HepG2 (cell line): ENCODE measurements around the gene LINC00237. TPM values are rescaled to one million over a fixed set of nuclear protein-coding genes. Genes with fewer than 3 reads are reported as not detected.

ENCODE experiments used
- ATAC-seq: fragments of 200-7000 bp; cut with Tn5 transposase; 3 replicates; pipeline ENCODE4 v1.9.1; 2020; ENCODE audit warnings: mild to moderate bottlenecking, moderate library complexity
- BruUV-seq: library from RNA; stranded (reverse); fragments of 400-500 nt; replicated peaks from 2 replicates; lab custom pipeline; 2021; lab: Mats Ljungman, UMichigan
- CTCF ChIA-PET: fragments of 300-600 bp; formaldehyde crosslinking; extraction: SDS; loops from one replicate; lab custom pipeline; 2021; ENCODE audit warnings: low total read pairs, inconsistent platforms, low intra/inter-chr PET ratio; lab: Yijun Ruan, JAX
- POLR2A ChIA-PET: fragments of 350-600 bp; sonication (Branson Sonifier 250); formaldehyde crosslinking; loops from one replicate; lab custom pipeline; 2020; ENCODE audit warnings: antibody characterized with exemption, inconsistent platforms; lab: Yijun Ruan, JAX
- DNase-seq: peaks from one replicate; pipeline ENCODE4 v3.0.0-alpha.2; 2015; ENCODE audit warnings: low spot score
- FAIRE-seq: peaks from 3 replicates; lab custom pipeline; 2011; peaks lifted over from hg19 to GRCh38; lab: Jason Lieb, UNC
- H2AFZ ChIP-seq: one replicate; pipeline ENCODE4 v1.6.1; 2011; ENCODE audit warnings: low read length, inconsistent platforms
- H3K27ac ChIP-seq: fragments of 300-600 bp; 3 replicates; pipeline ENCODE4 v1.8.0; 2011; ENCODE audit warnings: mixed run types, mild to moderate bottlenecking, mixed read lengths, low read length, inconsistent platforms; ENCODE audit not compliant: insufficient read depth; ENCODE audit errors: extremely low read length
- H3K27me3 ChIP-seq, 2 experiments: fragments of 200-600 bp in 1 of 2; 2 replicates in 1 of 2; 3 replicates in 1 of 2; pipeline versions ENCODE4 v1.6.0 to v1.8.0; 2011; ENCODE audit warnings: low read length in 2 of 2, mild to moderate bottlenecking in 2 of 2, moderate library complexity in 2 of 2, inconsistent platforms in 1 of 2; ENCODE audit not compliant: insufficient read depth in 2 of 2, control insufficient read depth in 1 of 2
- H3K36me3 ChIP-seq, 2 experiments: fragments of 200-600 bp in 1 of 2; replicated peaks in 1 of 2; 2 replicates in 1 of 2; 3 replicates in 1 of 2; pipeline versions ENCODE4 v1.5.1 to v1.8.0; 2011; ENCODE audit warnings: low read length in 2 of 2, inconsistent platforms in 1 of 2; ENCODE audit not compliant: insufficient read depth in 2 of 2, control insufficient read depth in 1 of 2
- H3K4me1 ChIP-seq: 2 replicates; pipeline ENCODE4 v1.5.1; 2012; ENCODE audit warnings: low read length, inconsistent platforms; ENCODE audit not compliant: insufficient read depth
- H3K4me2 ChIP-seq: 2 replicates; pipeline ENCODE4 v1.6.0; 2011; ENCODE audit warnings: low read depth, low read length, inconsistent platforms
- H3K4me3 ChIP-seq, 3 experiments: fragments of 200-600 bp in 1 of 3; sonication (generic), shearing (Covaris generic) in 1 of 3; replicated peaks in 1 of 3; 2 replicates each; pipeline ENCODE4 v1.5.1; 2011 to 2016; ENCODE audit warnings: low read length in 3 of 3, inconsistent platforms in 2 of 3, low read depth in 2 of 3, mild to moderate bottlenecking in 2 of 3, control low read depth in 1 of 3, mixed read lengths in 1 of 3; ENCODE audit not compliant: insufficient read depth in 1 of 3
- H3K79me2 ChIP-seq: one replicate; pipeline ENCODE4 v1.6.1; 2011; ENCODE audit warnings: low read length, inconsistent platforms; ENCODE audit not compliant: insufficient read depth
- H3K9ac ChIP-seq: 2 replicates; pipeline ENCODE4 v1.6.0; 2011; ENCODE audit warnings: mild to moderate bottlenecking, low read depth, low read length, inconsistent platforms; ENCODE audit not compliant: insufficient read depth
- H3K9me3 ChIP-seq: 2 replicates; pipeline ENCODE4 v1.5.1; 2012; ENCODE audit warnings: mild to moderate bottlenecking, low read length
- H4K20me1 ChIP-seq: 2 replicates; pipeline ENCODE4 v1.6.0; 2011; ENCODE audit warnings: inconsistent platforms, mild to moderate bottlenecking, low read length, moderate library complexity; ENCODE audit not compliant: insufficient read depth
- BATF2 ChIP-seq: sonication (generic); formaldehyde crosslinking; IDR thresholded peaks from 2 replicates; pipeline ENCODE4 v1.8.0; 2022; ENCODE audit warnings: mild to moderate bottlenecking, missing genetic modification reagents, moderate library complexity
- CC2D1A ChIP-seq: sonication (generic); formaldehyde crosslinking; IDR thresholded peaks from 2 replicates; pipeline ENCODE4 v1.8.1; 2023; ENCODE audit warnings: mild to moderate bottlenecking, missing genetic modification reagents
- IRX3 ChIP-seq: sonication (generic); formaldehyde crosslinking; IDR thresholded peaks from 2 replicates; pipeline ENCODE4 v1.8.1; 2023; ENCODE audit warnings: mild to moderate bottlenecking, low read depth, missing genetic modification reagents, borderline replicate concordance
- KLF15 ChIP-seq: sonication (generic); formaldehyde crosslinking; IDR thresholded peaks from 2 replicates; pipeline ENCODE4 v1.8.1; 2023; ENCODE audit warnings: borderline replicate concordance, mild to moderate bottlenecking, inconsistent platforms, missing genetic modification reagents, mixed read lengths
- MEF2D ChIP-seq: sonication (generic); formaldehyde crosslinking; IDR thresholded peaks from 2 replicates; pipeline ENCODE4 v1.5.1; 2020; ENCODE audit warnings: mild to moderate bottlenecking, missing genetic modification reagents
- MXI1 ChIP-seq: IDR thresholded peaks from 3 replicates; pipeline ENCODE4 v1.6.1; 2012; ENCODE audit warnings: low read depth, low read length, inconsistent platforms, borderline replicate concordance
- NR2F6 ChIP-seq, 2 experiments: IDR thresholded peaks; 2 replicates each; pipeline ENCODE4 v1.6.1; 2016; ENCODE audit warnings: antibody characterized with exemption in 1 of 2, mild to moderate bottlenecking in 1 of 2
- SALL1 ChIP-seq: sonication (generic); formaldehyde crosslinking; IDR thresholded peaks from 2 replicates; pipeline ENCODE4 v1.8.0; 2022; ENCODE audit warnings: mild to moderate bottlenecking, missing genetic modification reagents
- SETDB1 ChIP-seq: sonication (generic); formaldehyde crosslinking; IDR thresholded peaks from 2 replicates; pipeline ENCODE4 v1.5.1; 2020; ENCODE audit warnings: missing genetic modification reagents, mild to moderate bottlenecking, borderline replicate concordance
- SNRNP70 ChIP-seq: fragments of 200-400 bp; formaldehyde crosslinking; IDR thresholded peaks from 2 replicates; pipeline ENCODE4 v1.6.1; 2017; ENCODE audit warnings: mild to moderate bottlenecking, low read depth, low read length, moderate library complexity
- SP4 ChIP-seq: sonication (generic); formaldehyde crosslinking; IDR thresholded peaks from 2 replicates; pipeline ENCODE4 v1.8.1; 2023; ENCODE audit warnings: mild to moderate bottlenecking, missing genetic modification reagents
- TCF7L2 ChIP-seq: IDR thresholded peaks from 2 replicates; pipeline ENCODE4 v1.6.1; 2011; ENCODE audit warnings: mild to moderate bottlenecking, low read depth, low read length, moderate library complexity
- ZMYM3 ChIP-seq: sonication (generic); formaldehyde crosslinking; IDR thresholded peaks from 2 replicates; pipeline ENCODE4 v1.5.1; 2020; ENCODE audit warnings: mild to moderate bottlenecking, missing genetic modification reagents
- ZNF326 ChIP-seq: sonication (generic); formaldehyde crosslinking; IDR thresholded peaks from 2 replicates; pipeline ENCODE4 v1.4.0; 2020; ENCODE audit warnings: missing genetic modification reagents, borderline replicate concordance
- ZSCAN12 ChIP-seq: sonication (generic); formaldehyde crosslinking; IDR thresholded peaks from 2 replicates; pipeline ENCODE4 v1.9.0; 2021; ENCODE audit warnings: mild to moderate bottlenecking, missing genetic modification reagents
- ZSCAN20 ChIP-seq: sonication (generic); formaldehyde crosslinking; IDR thresholded peaks from 2 replicates; pipeline ENCODE4 v1.4.0; 2020; ENCODE audit warnings: missing genetic modification reagents, mild to moderate bottlenecking, borderline replicate concordance
- WGBS: methylation state at CpG from one replicate; pipeline ENCODE4 v1.1.6; 2017; ENCODE audit warnings: low lambda C conversion rate; 5-methylcytosine and 5-hydroxymethylcytosine counted together
- in situ Hi-C: cut with HindIII; loops from 2 replicates; pipeline ENCODE4 v1.10.0; 2017; ENCODE audit warnings: low pct_unique_long_range_greater_than_20kb; ENCODE audit not compliant: extremely low pct_ligation_motif_present
- intact Hi-C: fragments of 100-400 bp; cut with micrococcal nuclease; formaldehyde crosslinking; loops from one replicate; pipeline ENCODE4 v1.10.0; 2022; ENCODE audit not compliant: unreplicated experiment
- polyA plus RNA-seq, 8 experiments: library from polyadenylated mRNA; depleted of rRNA in 3 of 8; stranded (reverse) in 7 of 8; unstranded in 1 of 8; fragments of >200 nt; fragmentation: Illumina TruSeq in 4 of 8; extraction: Trizol in 4 of 8; gene quantifications; 2 replicates each; pipeline versions ENCODE4 v1.2.1 to v1.2.3, GENCODE V29; 2011 to 2016; ENCODE audit warnings: low read depth in 4 of 8, missing spikeins in 1 of 8, mixed read lengths in 1 of 8; ENCODE audit not compliant: insufficient read depth in 1 of 8
- total RNA-seq, 5 experiments: library from RNA; depleted of rRNA; stranded (reverse); fragments of >200 nt; fragmentation: Illumina TruSeq; extraction: Trizol; gene quantifications; 2 replicates each; pipeline ENCODE4 v1.2.3, GENCODE V29; 2016; ENCODE audit warnings: low read depth in 1 of 5
- TF ChIP-seq, protein P1 (sequence below): sonication (generic); formaldehyde crosslinking; IDR thresholded peaks from 2 replicates; pipeline ENCODE4 v1.4.0; 2020; ENCODE audit warnings: missing genetic modification reagents
- TF ChIP-seq, protein P2 (sequence below): sonication (generic); IDR thresholded peaks from 2 replicates; pipeline ENCODE4 v1.6.1; 2016; ENCODE audit warnings: low read depth, borderline replicate concordance
- TF ChIP-seq, protein P3 (sequence below): sonication (generic); formaldehyde crosslinking; IDR thresholded peaks from 2 replicates; pipeline ENCODE4 v1.9.0; 2021; ENCODE audit warnings: missing genetic modification reagents, mild to moderate bottlenecking, borderline replicate concordance
- TF ChIP-seq, protein P4 (sequence below): IDR thresholded peaks from 2 replicates; pipeline ENCODE4 v1.6.1; 2016; ENCODE audit warnings: mild to moderate bottlenecking

The LINC00237 gene
- total and polyA plus RNA-seq, 2 of the 13 experiments (the other 11 are each of a cell fraction or from before 2014, with no cell fraction given), result not detected

- Histone ChIP-seq H3K36me3 (peaks cover 17 to 59% of the 10 kb centered on the region in 2 experiments), H3K4me1 (peaks cover 52% of the 10 kb centered on the region), H3K27ac (peak overlapping the region; percentile 49), H3K9me3 (no peaks in the 10 kb centered on the region), H2AFZ (no peak overlapping the region), H3K27me3 (no peaks in the 10 kb centered on the region), H3K79me2 (peaks cover 20% of the 10 kb centered on the region), H3K4me3 (no peak overlapping the region), H3K9ac (no peak overlapping the region), H3K4me2 (peak overlapping the region; percentile 30; the same call in 1 of the 2 replicates), H4K20me1 (no peaks in the 10 kb centered on the region)
- peak; percentile 86 for FAIRE-seq
- peak; percentile 62 for ATAC-seq
- no TSS peak for BruUV-seq
- intact Hi-C loops, result loop anchor here (5.0 kb wide), 3 partner anchors 37 to 162 kb away; partner anchors contain the start of gene XRN2
- WGBS, result 22% methylated on average over 3 of the region's 3 CpGs
- CTCF ChIA-PET, result interaction anchor here (0.7 to 1.7 kb wide), 2 partner anchors 13 to 279 kb away, joined by 3 read pairs; no protein-coding TSS in a partner anchor
- POLR2A ChIA-PET, result interaction anchor here (0.7 kb wide), 1 partner anchor 15 kb away, joined by 4 read pairs; no protein-coding TSS in a partner anchor
- DNase-seq, result peak; percentile 84
- in situ Hi-C loops, result no loop called here
- no peak for TF ChIP-seq BATF2 (CRISPR knock-in tag)
- TF ChIP-seq, protein P1, sequence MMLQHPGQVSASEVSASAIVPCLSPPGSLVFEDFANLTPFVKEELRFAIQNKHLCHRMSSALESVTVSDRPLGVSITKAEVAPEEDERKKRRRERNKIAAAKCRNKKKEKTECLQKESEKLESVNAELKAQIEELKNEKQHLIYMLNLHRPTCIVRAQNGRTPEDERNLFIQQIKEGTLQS, result no peak
- no peak for TF ChIP-seq IRX3
- no peak for TF ChIP-seq TCF7L2
- TF ChIP-seq SP4, result no peak
- no peak for TF ChIP-seq CC2D1A (CRISPR knock-in tag)
- 0 out of 2 replicates have a peak, but pooled peaks have one; percentile 38 for TF ChIP-seq MEF2D (CRISPR knock-in tag)
- TF ChIP-seq ZSCAN12 (CRISPR knock-in tag), result no peak
- no peak for TF ChIP-seq ZSCAN20
- TF ChIP-seq ZMYM3 (CRISPR knock-in tag), result peak; percentile 72
- TF ChIP-seq, protein P2, sequence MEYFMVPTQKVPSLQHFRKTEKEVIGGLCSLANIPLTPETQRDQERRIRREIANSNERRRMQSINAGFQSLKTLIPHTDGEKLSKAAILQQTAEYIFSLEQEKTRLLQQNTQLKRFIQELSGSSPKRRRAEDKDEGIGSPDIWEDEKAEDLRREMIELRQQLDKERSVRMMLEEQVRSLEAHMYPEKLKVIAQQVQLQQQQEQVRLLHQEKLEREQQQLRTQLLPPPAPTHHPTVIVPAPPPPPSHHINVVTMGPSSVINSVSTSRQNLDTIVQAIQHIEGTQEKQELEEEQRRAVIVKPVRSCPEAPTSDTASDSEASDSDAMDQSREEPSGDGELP, result no peak
- TF ChIP-seq, protein P3, sequence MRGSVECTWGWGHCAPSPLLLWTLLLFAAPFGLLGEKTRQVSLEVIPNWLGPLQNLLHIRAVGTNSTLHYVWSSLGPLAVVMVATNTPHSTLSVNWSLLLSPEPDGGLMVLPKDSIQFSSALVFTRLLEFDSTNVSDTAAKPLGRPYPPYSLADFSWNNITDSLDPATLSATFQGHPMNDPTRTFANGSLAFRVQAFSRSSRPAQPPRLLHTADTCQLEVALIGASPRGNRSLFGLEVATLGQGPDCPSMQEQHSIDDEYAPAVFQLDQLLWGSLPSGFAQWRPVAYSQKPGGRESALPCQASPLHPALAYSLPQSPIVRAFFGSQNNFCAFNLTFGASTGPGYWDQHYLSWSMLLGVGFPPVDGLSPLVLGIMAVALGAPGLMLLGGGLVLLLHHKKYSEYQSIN (CRISPR knock-in tag), result no peak
- peak; percentile 57 for TF ChIP-seq NR2F6 (IDR thresholded peaks at IDR 0.05)
- peak; percentile 86 for TF ChIP-seq NR2F6 (CRISPR knock-in tag; IDR thresholded peaks at IDR 0.05)
- TF ChIP-seq SETDB1 (CRISPR knock-in tag), result no peak
- TF ChIP-seq SALL1 (CRISPR knock-in tag), result peak; percentile 80
- no peak for TF ChIP-seq SNRNP70
- TF ChIP-seq MXI1, result no peak
- TF ChIP-seq ZNF326 (CRISPR knock-in tag), result no peak
- TF ChIP-seq, protein P4, sequence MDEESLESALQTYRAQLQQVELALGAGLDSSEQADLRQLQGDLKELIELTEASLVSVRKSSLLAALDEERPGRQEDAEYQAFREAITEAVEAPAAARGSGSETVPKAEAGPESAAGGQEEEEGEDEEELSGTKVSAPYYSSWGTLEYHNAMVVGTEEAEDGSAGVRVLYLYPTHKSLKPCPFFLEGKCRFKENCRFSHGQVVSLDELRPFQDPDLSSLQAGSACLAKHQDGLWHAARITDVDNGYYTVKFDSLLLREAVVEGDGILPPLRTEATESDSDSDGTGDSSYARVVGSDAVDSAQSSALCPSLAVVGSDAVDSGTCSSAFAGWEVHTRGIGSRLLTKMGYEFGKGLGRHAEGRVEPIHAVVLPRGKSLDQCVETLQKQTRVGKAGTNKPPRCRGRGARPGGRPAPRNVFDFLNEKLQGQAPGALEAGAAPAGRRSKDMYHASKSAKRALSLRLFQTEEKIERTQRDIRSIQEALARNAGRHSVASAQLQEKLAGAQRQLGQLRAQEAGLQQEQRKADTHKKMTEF (CRISPR knock-in tag), result 0 out of 2 replicates have a peak, but pooled peaks have one; percentile 55
- TF ChIP-seq KLF15 (CRISPR knock-in tag), result no peak
These were observed 33.9 kb upstream of the LINC00237 start for GRCh38 chr20:21139881-21140566.
